NCI-H2107 treated with DMSO at 0.1 percent for 48 hours (cell line): Measurements from ENCODE around the gene PRKAB2.
A peak's percentile ranks its signal among the peaks of the same experiment; 100 is the strongest.
"Not testable (repeated sequence)": the region's sequence is repeated elsewhere in the genome, so short reads cannot be mapped to it uniquely, and the experiment has no call there.

ENCODE experiments used
- DNase-seq: peaks from one replicate; lab custom pipeline; 2025; ENCODE audit not compliant: unreplicated experiment; lab: John Stamatoyannopoulos, UW

Gene PRKAB2

GRCh38 chr1:147177611-147178380 is 5.5 kb upstream of the PRKAB2 start:
- DNase-seq, result no peak

- no peak for DNase-seq
These were observed 687 bp downstream of the PRKAB2 start for GRCh38 chr1:147171399-147172167.

GRCh38 chr1:147169840-147170674 is 2.2 kb downstream of the PRKAB2 start:
- no peak for DNase-seq

GRCh38 chr1:147169171-147169570 is 3.1 kb downstream of the PRKAB2 start:
- no peak for DNase-seq

- peak; percentile 17 for DNase-seq
These were observed 3.6 kb downstream of the PRKAB2 start for GRCh38 chr1:147168626-147169058.

GRCh38 chr1:147167365-147167764 is 4.9 kb downstream of the PRKAB2 start:
- no peak for DNase-seq

GRCh38 chr1:147163019-147163418 is 9.3 kb downstream of the PRKAB2 start:
- DNase-seq, result no peak

GRCh38 chr1:147162093-147162492 is 10.2 kb downstream of the PRKAB2 start:
- no peak for DNase-seq

- DNase-seq, result not testable (repeated sequence)
These were observed 15.2 kb downstream of the PRKAB2 start for GRCh38 chr1:147157116-147157515.

- no peak for DNase-seq
These were observed 15.6 kb downstream of the PRKAB2 start for GRCh38 chr1:147156642-147157041.

- DNase-seq, result no peak
These were observed 19.5 kb downstream of the PRKAB2 start for GRCh38 chr1:147152772-147153171.

- DNase-seq, result no peak
These were observed 21.0 kb downstream of the PRKAB2 start for GRCh38 chr1:147151244-147151643.

- no peak for DNase-seq
These were observed 29.4 kb downstream of the PRKAB2 start for GRCh38 chr1:147142886-147143285.

GRCh38 chr1:147130721-147131120 is 41.5 kb downstream of the PRKAB2 start:
- not testable (repeated sequence) for DNase-seq

GRCh38 chr1:147129116-147129873 is 43.0 kb downstream of the PRKAB2 start:
- no peak for DNase-seq

GRCh38 chr1:147124266-147124665 is 48.0 kb downstream of the PRKAB2 start:
- DNase-seq, result no peak

GRCh38 chr1:147117109-147117508 is 55.2 kb downstream of the PRKAB2 start:
- DNase-seq, result no peak

- DNase-seq, result no peak
These were observed 56.8 kb downstream of the PRKAB2 start for GRCh38 chr1:147115496-147115895.

GRCh38 chr1:147115079-147115478 is 57.2 kb downstream of the PRKAB2 start:
- DNase-seq, result not testable (repeated sequence)

GRCh38 chr1:147114353-147114752 is 57.9 kb downstream of the PRKAB2 start:
- not testable (repeated sequence) for DNase-seq
